Esophagus muscularis mucosa (tissue), 4 donors: ENCODE measurements around the gene ZNF423. TPM values are rescaled to one million over a fixed set of nuclear protein-coding genes. Genes with fewer than 3 reads are reported as not detected.

Source experiments
- DNase-seq: peaks from one replicate; pipeline ENCODE4 v3.0.0-alpha.2; 2017; ENCODE audit errors: extremely low spot score
- H3K27ac ChIP-seq, 4 donors: fragments of 200-600 bp; sonication (generic); replicated peaks in 1 of 4; 1 replicate in 3 of 4; 2 replicates in 1 of 4; pipeline ENCODE4 v1.5.1; 2016 to 2019; ENCODE audit warnings: mild to moderate bottlenecking in 1 of 4
- H3K27me3 ChIP-seq, 4 donors: fragments of 200-600 bp; sonication (generic); one replicate each; pipeline versions ENCODE4 v1.5.1 to v1.6.0; 2016 to 2019
- H3K36me3 ChIP-seq, 4 donors: fragments of 200-600 bp; sonication (generic); one replicate each; pipeline ENCODE4 v1.5.1; 2016 to 2019
- H3K4me1 ChIP-seq, 4 donors: fragments of 200-600 bp; sonication (generic); one replicate each; pipeline ENCODE4 v1.5.1; 2016 to 2019
- H3K4me3 ChIP-seq, 4 donors: fragments of 200-600 bp; sonication (generic); 1 replicate in 2 of 4; 2 replicates in 2 of 4; pipeline ENCODE4 v1.5.1; 2016 to 2019; ENCODE audit warnings: mild to moderate bottlenecking in 4 of 4, moderate library complexity in 1 of 4
- H3K9me3 ChIP-seq, 4 donors: fragments of 200-600 bp; sonication (generic); 1 replicate in 3 of 4; 2 replicates in 1 of 4; pipeline ENCODE4 v1.5.1; 2016 to 2019
- EP300 ChIP-seq: sonication (generic); formaldehyde crosslinking; IDR thresholded peaks from one replicate; pipeline ENCODE4 v1.6.1; 2017; ENCODE audit warnings: antibody characterized with exemption
- POLR2A ChIP-seq: fragments of 450-650 bp; IDR thresholded peaks from one replicate; pipeline ENCODE4 v1.6.1; 2017; ENCODE audit warnings: antibody characterized with exemption, moderate library complexity, mild to moderate bottlenecking, low read depth
- POLR2AphosphoS5 ChIP-seq, 2 donors: sonication (generic); formaldehyde crosslinking; IDR thresholded peaks; one replicate each; pipeline ENCODE4 v1.6.1; 2017; ENCODE audit warnings: antibody characterized with exemption in 2 of 2
- WGBS: methylation state at CpG from one replicate; pipeline ENCODE4 v1.1.5; 2018; 5-methylcytosine and 5-hydroxymethylcytosine counted together
- intact Hi-C: fragments of 100-400 bp; cut with DNase I; formaldehyde crosslinking; loops from one replicate; pipeline ENCODE4 v1.15.1; 2023
- total RNA-seq, 4 donors: library from RNA; depleted of rRNA; stranded (reverse); fragments of >200 nt; gene quantifications; one replicate each; pipeline versions ENCODE4 v1.1.0 to v1.2.1, GENCODE V29; 2016
- TF ChIP-seq, protein P1 (sequence below), 3 experiments: fragments of 200-600 bp in 2 of 3; fragments of 450-650 bp in 1 of 3; sonication (generic) in 2 of 3; IDR thresholded peaks; one replicate each; pipeline ENCODE4 v1.5.1; 2017 to 2019; ENCODE audit warnings: antibody characterized with exemption in 3 of 3, mild to moderate bottlenecking in 2 of 3, moderate library complexity in 1 of 3

ZNF423 gene
- total RNA-seq, 4 donors from 2014 or later = 8.7 to 22.5 (median 10.3) TPM

DNA sequence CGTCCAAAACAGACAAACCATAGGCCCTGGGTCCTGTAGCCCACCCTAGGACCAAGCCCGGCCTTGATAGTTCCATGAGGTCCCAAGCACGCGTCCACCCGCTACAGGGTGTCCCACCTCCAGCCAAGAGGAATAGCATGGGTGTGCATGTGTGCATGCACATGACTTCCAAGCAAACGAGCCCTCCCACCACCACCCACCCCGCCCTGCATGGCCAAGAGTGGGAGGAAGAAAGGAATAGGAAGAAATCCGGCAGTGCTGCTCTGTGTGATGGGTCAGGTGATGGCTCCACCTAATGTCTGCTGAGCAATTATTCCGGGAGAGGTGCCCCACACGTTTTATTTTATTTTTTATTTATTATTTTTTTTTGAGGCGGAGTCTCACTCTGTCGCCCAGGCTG is 184.6 kb downstream of the ZNF423 start:
- H3K27ac ChIP-seq = no peak overlapping the region
- no peak for TF ChIP-seq EP300
- TF ChIP-seq POLR2AphosphoS5 (IDR thresholded peaks at IDR 0.05) = no peak
- no peak for TF ChIP-seq POLR2A
- TF ChIP-seq, protein P1, sequence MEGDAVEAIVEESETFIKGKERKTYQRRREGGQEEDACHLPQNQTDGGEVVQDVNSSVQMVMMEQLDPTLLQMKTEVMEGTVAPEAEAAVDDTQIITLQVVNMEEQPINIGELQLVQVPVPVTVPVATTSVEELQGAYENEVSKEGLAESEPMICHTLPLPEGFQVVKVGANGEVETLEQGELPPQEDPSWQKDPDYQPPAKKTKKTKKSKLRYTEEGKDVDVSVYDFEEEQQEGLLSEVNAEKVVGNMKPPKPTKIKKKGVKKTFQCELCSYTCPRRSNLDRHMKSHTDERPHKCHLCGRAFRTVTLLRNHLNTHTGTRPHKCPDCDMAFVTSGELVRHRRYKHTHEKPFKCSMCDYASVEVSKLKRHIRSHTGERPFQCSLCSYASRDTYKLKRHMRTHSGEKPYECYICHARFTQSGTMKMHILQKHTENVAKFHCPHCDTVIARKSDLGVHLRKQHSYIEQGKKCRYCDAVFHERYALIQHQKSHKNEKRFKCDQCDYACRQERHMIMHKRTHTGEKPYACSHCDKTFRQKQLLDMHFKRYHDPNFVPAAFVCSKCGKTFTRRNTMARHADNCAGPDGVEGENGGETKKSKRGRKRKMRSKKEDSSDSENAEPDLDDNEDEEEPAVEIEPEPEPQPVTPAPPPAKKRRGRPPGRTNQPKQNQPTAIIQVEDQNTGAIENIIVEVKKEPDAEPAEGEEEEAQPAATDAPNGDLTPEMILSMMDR (IDR thresholded peaks at IDR 0.05) = no peak
- no peaks in the 10 kb centered on the region for H3K27me3 ChIP-seq
- peaks cover 0 to 22% (median 14%) of the 10 kb centered on the region in 4 donors for H3K4me1 ChIP-seq
- no peak overlapping the region for H3K4me3 ChIP-seq
- intact Hi-C loops = no loop called here
- no peak for DNase-seq
- no peaks in the 10 kb centered on the region for H3K36me3 ChIP-seq
- H3K9me3 ChIP-seq = no peaks in the 10 kb centered on the region
- 83% methylated on average over 11 of the region's 12 CpGs for WGBS

DNA sequence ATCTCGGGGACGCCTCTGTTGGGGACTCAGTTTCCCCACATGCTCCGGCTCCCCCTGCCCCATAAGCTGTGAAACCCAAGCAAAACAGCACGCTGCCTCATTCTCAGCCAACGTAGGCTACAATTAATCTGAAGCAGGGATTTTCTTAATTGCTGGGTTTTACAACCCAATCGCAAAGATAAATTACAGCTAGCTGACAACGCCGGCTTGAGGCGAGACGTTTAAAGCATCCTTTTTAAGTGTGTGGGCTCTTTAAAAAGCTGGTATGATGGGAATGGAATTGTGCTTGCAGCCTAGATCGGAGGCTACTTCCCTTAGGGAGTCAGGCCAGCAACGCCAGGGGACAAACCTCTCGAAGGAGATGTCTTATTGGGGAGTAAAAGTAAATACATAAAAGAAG is 185.3 kb downstream of the ZNF423 start:
- DNase-seq = no peak
- no peak overlapping the region for H3K27ac ChIP-seq
- intact Hi-C loops = no loop called here
- no peaks in the 10 kb centered on the region for H3K36me3 ChIP-seq
- peaks cover 0 to 29% (median 20%) of the 10 kb centered on the region in 4 donors for H3K4me1 ChIP-seq
- no peak overlapping the region for H3K4me3 ChIP-seq
- no peaks in the 10 kb centered on the region for H3K9me3 ChIP-seq
- TF ChIP-seq, protein P1 (IDR thresholded peaks at IDR 0.05) = no peak
- no peak for TF ChIP-seq EP300
- no peak for TF ChIP-seq POLR2AphosphoS5 (IDR thresholded peaks at IDR 0.05)
- TF ChIP-seq POLR2A = no peak
- 70% methylated on average over 13 of the region's 13 CpGs for WGBS
- no peaks in the 10 kb centered on the region for H3K27me3 ChIP-seq

DNA sequence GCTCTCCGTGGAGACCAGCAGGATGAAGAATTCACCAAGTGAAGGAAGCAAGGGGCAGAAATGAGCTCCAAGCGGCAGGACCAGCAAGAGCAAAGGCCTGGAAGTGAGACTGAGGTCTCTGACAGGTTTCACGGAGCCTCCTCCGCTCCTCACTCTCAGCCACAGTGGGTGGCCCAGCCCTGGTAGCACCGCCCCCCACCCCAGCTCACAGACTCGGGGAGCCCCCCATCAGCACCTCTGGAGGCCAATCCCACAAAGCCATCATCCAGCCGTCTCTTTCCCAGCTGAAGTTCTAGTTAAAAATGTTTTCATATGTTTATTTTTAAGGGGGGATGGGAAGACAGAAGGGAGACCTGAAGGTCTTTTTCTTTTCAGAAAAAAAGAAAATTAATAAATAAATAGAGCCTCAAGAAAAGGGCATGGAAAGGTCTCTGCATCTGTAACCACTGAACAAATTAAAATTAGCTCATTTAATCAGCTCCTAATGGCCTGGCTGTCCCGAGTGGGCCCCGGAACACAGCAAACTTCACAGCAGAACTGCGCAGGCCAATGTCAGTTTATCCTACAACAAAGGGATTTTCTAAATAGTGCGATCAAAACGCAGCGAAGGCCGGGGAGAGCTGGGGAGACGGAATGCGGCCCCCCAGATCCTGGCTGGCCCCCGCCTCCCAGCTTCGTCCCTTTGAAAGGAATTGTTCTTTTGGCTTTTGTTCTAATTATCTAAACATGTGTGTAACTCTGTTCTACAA is 190.3 kb downstream of the ZNF423 start:
- TF ChIP-seq POLR2AphosphoS5 (IDR thresholded peaks at IDR 0.05) (no peak), EP300 (no peak), POLR2A (no peak)
- TF ChIP-seq, protein P1 (IDR thresholded peaks at IDR 0.05) = no peak
- DNase-seq = no peak
- H3K4me3 ChIP-seq = no peak overlapping the region
- 60% methylated on average over 15 of the region's 18 CpGs for WGBS
- intact Hi-C loops = loop anchor here (2.0 kb wide), 1 partner anchor 29 kb away; no protein-coding TSS in a partner anchor
- H3K27me3 ChIP-seq = no peaks in the 10 kb centered on the region
- H3K4me1 ChIP-seq = peaks cover 21 to 67% (median 57%) of the 10 kb centered on the region in 4 donors
- peak overlapping the region; percentile 79 to 88 (median 84) for H3K27ac ChIP-seq
- no peaks in the 10 kb centered on the region for H3K36me3 ChIP-seq
- H3K9me3 ChIP-seq = no peaks in the 10 kb centered on the region

DNA sequence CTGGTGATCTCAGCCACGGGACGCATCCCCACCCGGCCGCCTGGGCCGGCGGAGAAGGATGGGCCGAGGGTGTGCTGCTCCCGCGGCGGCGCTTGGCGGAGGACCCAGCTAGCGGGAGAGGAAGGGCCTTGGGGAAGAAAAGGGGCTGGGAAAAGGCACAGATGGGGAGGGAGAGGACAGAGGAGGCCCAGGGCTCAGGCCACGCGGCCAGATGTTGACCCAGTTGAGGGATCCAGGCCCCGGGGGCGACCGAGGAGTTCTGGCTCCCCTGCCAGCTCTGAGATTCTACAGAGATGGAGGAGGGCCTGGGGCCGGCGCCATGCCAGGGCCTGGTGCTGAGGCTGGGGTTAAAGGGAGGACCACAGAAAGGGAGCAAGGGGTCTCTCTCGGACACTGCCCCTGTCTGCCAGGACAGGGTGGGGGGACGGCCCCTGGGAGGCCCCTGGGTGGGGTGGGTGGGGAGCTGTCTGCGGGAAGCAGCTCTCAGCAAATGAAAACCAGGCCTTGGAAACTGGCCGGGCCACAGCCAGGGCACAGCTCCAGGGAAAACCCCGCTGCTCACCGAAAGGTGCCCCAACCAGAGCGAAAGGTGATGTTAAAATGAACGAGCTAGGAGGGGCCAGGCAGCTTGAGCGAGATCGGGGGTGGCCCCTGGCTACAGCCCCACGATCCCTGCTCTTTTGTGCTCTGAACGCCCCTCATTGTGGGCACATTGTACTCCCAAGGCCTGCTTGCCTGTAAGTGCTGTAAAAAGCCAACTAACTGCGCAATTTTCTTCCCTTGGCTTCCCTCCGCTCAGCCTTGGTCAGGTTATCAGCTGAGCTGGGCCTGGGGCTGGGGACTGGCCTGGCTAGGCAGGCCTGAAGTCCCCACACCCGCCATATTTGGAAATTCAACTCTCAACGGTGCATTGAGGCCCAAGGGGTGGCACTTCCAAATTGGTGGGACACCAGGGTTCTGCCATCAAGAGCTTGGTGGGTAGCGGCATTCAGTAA is 191.4 kb downstream of the ZNF423 start:
- TF ChIP-seq POLR2AphosphoS5 (IDR thresholded peaks at IDR 0.05) (no peak), POLR2A (no peak), EP300 (no peak)
- TF ChIP-seq, protein P1 (IDR thresholded peaks at IDR 0.05) = no peak
- intact Hi-C loops = loop anchor here (5.0 kb wide), 1 partner anchor 193 kb away; the partner anchor contains the start of gene ZNF423
- WGBS = 51% methylated on average over 35 of the region's 37 CpGs
- no peaks in the 10 kb centered on the region for H3K27me3 ChIP-seq
- peak overlapping the region; percentile 40 to 48 (median 42) for H3K4me3 ChIP-seq
- H3K9me3 ChIP-seq = no peaks in the 10 kb centered on the region
- peak overlapping the region; percentile 79 to 88 (median 84) for H3K27ac ChIP-seq
- no peak for DNase-seq
- H3K36me3 ChIP-seq = no peaks in the 10 kb centered on the region
- peaks cover 21 to 63% (median 49%) of the 10 kb centered on the region in 4 donors for H3K4me1 ChIP-seq
